B cell (primary cell): ENCODE results near the gene STC2. TPM values are rescaled to one million over a fixed set of nuclear protein-coding genes. Genes with fewer than 3 reads are reported as not detected.

Experiments
- ATAC-seq: fragments of 200-7000 bp; cut with Tn5 transposase; one replicate; pipeline ENCODE4 v1.10.0; 2021; ENCODE audit warnings: low read depth, mild to moderate bottlenecking, moderate number of reproducible peaks, moderate library complexity
- CTCF ChIA-PET: fragments of 350-600 bp; sonication (Branson Sonifier 250); formaldehyde crosslinking; loops from one replicate; lab custom pipeline; 2021; ENCODE audit warnings: antibody characterized with exemption, inconsistent platforms; lab: Charles Lee
- POLR2A ChIA-PET: fragments of 350-600 bp; sonication (Branson Sonifier 250); formaldehyde crosslinking; loops from one replicate; lab custom pipeline; 2021; ENCODE audit warnings: antibody characterized with exemption; lab: Charles Lee
- DNase-seq: peaks from one replicate; pipeline ENCODE4 v3.0.0; 2013
- H2AFZ ChIP-seq: 2 replicates; pipeline ENCODE4 v1.6.1; 2012; ENCODE audit warnings: mild to moderate bottlenecking, low read depth, low read length; ENCODE audit not compliant: insufficient read depth, poor library complexity, severe bottlenecking
- H3K27ac ChIP-seq, 2 donors: 1 replicate in 1 of 2; 2 replicates in 1 of 2; pipeline ENCODE4 v1.5.1; 2012 to 2013; ENCODE audit warnings: low read length in 2 of 2, mild to moderate bottlenecking in 2 of 2, moderate library complexity in 1 of 2
- H3K27me3 ChIP-seq, 4 experiments: fragments of 200-600 bp in 1 of 4; sonication (generic) in 1 of 4; replicated peaks in 1 of 4; 1 replicate in 2 of 4; 2 replicates in 2 of 4; pipeline versions ENCODE4 v1.6.1 to v1.7.0; 2013 to 2016; ENCODE audit warnings: low read length in 3 of 4, mild to moderate bottlenecking in 2 of 4, mixed read lengths in 1 of 4, moderate library complexity in 1 of 4; ENCODE audit not compliant: insufficient read depth in 4 of 4, control insufficient read depth in 3 of 4; ENCODE audit errors: control extremely low read depth in 1 of 4
- H3K36me3 ChIP-seq, 2 experiments: replicated peaks in 1 of 2; 1 replicate in 1 of 2; 2 replicates in 1 of 2; pipeline versions ENCODE4 v1.6.1 to v1.7.1; 2013; ENCODE audit warnings: low read length in 1 of 2; ENCODE audit not compliant: insufficient read depth in 2 of 2, control insufficient read depth in 1 of 2; ENCODE audit errors: control extremely low read depth in 1 of 2, extremely low read depth in 1 of 2
- H3K4me1 ChIP-seq, 2 donors: fragments of 200-600 bp in 1 of 2; sonication (generic) in 1 of 2; 1 replicate in 1 of 2; 2 replicates in 1 of 2; pipeline versions ENCODE4 v1.5.1 to v1.6.1; 2013 to 2017; ENCODE audit warnings: low read length in 2 of 2; ENCODE audit not compliant: control insufficient read depth in 2 of 2, insufficient read depth in 2 of 2
- H3K4me2 ChIP-seq: replicated peaks from 2 replicates; pipeline ENCODE3; 2012; ENCODE audit warnings: mild to moderate bottlenecking, low read depth, low read length; ENCODE audit not compliant: poor library complexity, severe bottlenecking
- H3K4me3 ChIP-seq, 5 experiments: fragments of 200-600 bp in 1 of 5; sonication (generic) in 1 of 5; 1 replicate in 3 of 5; 2 replicates in 2 of 5; pipeline versions ENCODE4 v1.5.1 to v1.7.0; 2011 to 2016; ENCODE audit warnings: low read length in 4 of 5, mild to moderate bottlenecking in 4 of 5, low read depth in 2 of 5, control low read depth in 1 of 5, moderate library complexity in 1 of 5; ENCODE audit not compliant: insufficient read depth in 1 of 5; ENCODE audit errors: control extremely low read depth in 1 of 5, extremely low read depth in 1 of 5
- H3K79me2 ChIP-seq: fragments of 200-600 bp; sonication (generic); one replicate; pipeline ENCODE4 v1.6.0; 2016; ENCODE audit warnings: low read length; ENCODE audit not compliant: control insufficient read depth, insufficient read depth
- H3K9ac ChIP-seq: fragments of 200-600 bp; sonication (generic); 2 replicates; pipeline ENCODE4 v1.6.1; 2017; ENCODE audit warnings: mild to moderate bottlenecking, low read length, moderate library complexity
- H3K9me3 ChIP-seq, 3 donors: one replicate each; pipeline versions ENCODE4 v1.6.1 to v1.7.1; 2013; ENCODE audit warnings: low read length in 2 of 3; ENCODE audit not compliant: control insufficient read depth in 2 of 3, insufficient read depth in 1 of 3; ENCODE audit errors: control extremely low read depth in 1 of 3
- H4K20me1 ChIP-seq: 2 replicates; pipeline ENCODE4 v1.6.0; 2012; ENCODE audit warnings: mild to moderate bottlenecking, low read length; ENCODE audit not compliant: insufficient read depth, control insufficient read depth, poor library complexity, severe bottlenecking
- H3K27ac Mint-ChIP-seq: one replicate; pipeline ENCODE4 v1.8.0; 2021; ENCODE audit warnings: mixed read lengths
- H3K27me3 Mint-ChIP-seq: one replicate; pipeline ENCODE4 v1.8.0; 2021; ENCODE audit warnings: mixed read lengths
- H3K4me1 Mint-ChIP-seq: one replicate; pipeline ENCODE4 v1.8.0; 2021; ENCODE audit warnings: mixed read lengths
- H3K4me3 Mint-ChIP-seq: one replicate; pipeline ENCODE4 v1.8.0; 2021; ENCODE audit warnings: mixed read lengths
- H3K9me3 Mint-ChIP-seq: one replicate; pipeline ENCODE4 v1.8.0; 2022; ENCODE audit warnings: mixed read lengths; ENCODE audit not compliant: insufficient read depth
- CTCF ChIP-seq: fragments of 200-600 bp; IDR thresholded peaks from one replicate; pipeline ENCODE4 v1.8.0; 2022; ENCODE audit warnings: antibody characterized with exemption, mild to moderate bottlenecking
- EZH2 ChIP-seq: IDR thresholded peaks from 2 replicates; pipeline ENCODE4 v1.6.1; 2012; ENCODE audit warnings: borderline replicate concordance, low read depth, mild to moderate bottlenecking, moderate library complexity, low read length; ENCODE audit not compliant: insufficient read depth, poor library complexity, severe bottlenecking
- WGBS: methylation state at CpG from one replicate; pipeline ENCODE4 v1.1.5; 2013; ENCODE audit warnings: missing lambda C conversion rate; ENCODE audit not compliant: insufficient coverage; 5-methylcytosine and 5-hydroxymethylcytosine counted together
- intact Hi-C: fragments of 100-400 bp; cut with micrococcal nuclease; formaldehyde crosslinking; loops from one replicate; pipeline ENCODE4 v1.10.0; 2022
- polyA plus RNA-seq: library from polyadenylated mRNA; depleted of rRNA; stranded (reverse); fragments of >200 nt; gene quantifications from 2 replicates; pipeline ENCODE4 v1.2.3, GENCODE V29; 2012
- total RNA-seq, 2 donors: library from RNA; stranded (reverse); fragments of 120-200 nt in 1 of 2; gene quantifications; 1 replicate in 1 of 2; 2 replicates in 1 of 2; pipeline versions ENCODE4 v1.2.3 to v1.2.4, GENCODE V29; 2013 to 2022

The STC2 gene
- total and polyA plus RNA-seq, 2 donors (not counting 1 experiment from before 2014, with no cell fraction given): not detected

- POLR2A ChIA-PET: no interaction called here
- no peak overlapping the region for H3K4me3 Mint-ChIP-seq
- 72% methylated on average over 8 of the region's 8 CpGs for WGBS
These were observed 4.5 kb downstream of the STC2 start for GRCh38 chr5:173323799-173324114.

More at GRCh38 chr5:173323799-173324114, 4.5 kb downstream of the STC2 start:
- Mint-ChIP-seq H3K9me3 (no peaks in the 10 kb centered on the region), H3K27me3 (peaks cover 55% of the 10 kb centered on the region), H3K27ac (no peak overlapping the region), H3K4me1 (peaks cover 5% of the 10 kb centered on the region)
- Histone ChIP-seq H4K20me1 (no peaks in the 10 kb centered on the region), H2AFZ (no peak overlapping the region), H3K79me2 (no peaks in the 10 kb centered on the region), H3K4me3 (no peak overlapping the region), H3K36me3 (no peaks in the 10 kb centered on the region), H3K9ac (no peak overlapping the region), H3K4me1 (peaks cover 7 to 10% of the 10 kb centered on the region in 2 donors), H3K4me2 (no peak overlapping the region), H3K27ac (no peak overlapping the region), H3K27me3 (peaks cover 0 to 50% (median 18%) of the 10 kb centered on the region in 4 experiments), H3K9me3 (peaks cover 0 to 14% (median 0%) of the 10 kb centered on the region in 3 donors)
- no peak for DNase-seq
- no peak for TF ChIP-seq EZH2
- TF ChIP-seq CTCF: no peak
- intact Hi-C loops: no loop called here
- CTCF ChIA-PET: no interaction called here
- no peak for ATAC-seq
